ENCODE data around the gene PCDHGA4.
"Not testable (repeated sequence)": the region's sequence is repeated elsewhere in the genome, so short reads cannot be mapped to it uniquely, and the experiment has no call there.

GRCh38 chr5:141332571-141332970, 22.2 kb upstream of the PCDHGA4 start:
- not testable (repeated sequence) for TF ChIP-seq ZNF8 (CRISPR knock-in tag; IDR thresholded peaks at IDR 0.05); ARNTL (CRISPR knock-in tag; IDR thresholded peaks at IDR 0.05; ENCODE audit: borderline replicate concordance, low read depth); ZFP30 (CRISPR knock-in tag; IDR thresholded peaks at IDR 0.05); PATZ1 (CRISPR knock-in tag; IDR thresholded peaks at IDR 0.05; ENCODE audit: borderline replicate concordance); TCF4 (CRISPR knock-in tag; IDR thresholded peaks at IDR 0.05; ENCODE audit: borderline replicate concordance); CREB5 (CRISPR knock-in tag; IDR thresholded peaks at IDR 0.05; ENCODE audit: low read depth); ISL1 (CRISPR knock-in tag; IDR thresholded peaks at IDR 0.05); RARB (CRISPR knock-in tag; IDR thresholded peaks at IDR 0.05); BACH2 (CRISPR knock-in tag; IDR thresholded peaks at IDR 0.05; ENCODE audit: borderline replicate concordance); ZFP3 (CRISPR knock-in tag; IDR thresholded peaks at IDR 0.05); ZNF70 (CRISPR knock-in tag; IDR thresholded peaks at IDR 0.05); ZC3H10 (CRISPR knock-in tag; IDR thresholded peaks at IDR 0.05); TOX (CRISPR knock-in tag; IDR thresholded peaks at IDR 0.05; ENCODE audit: borderline replicate concordance); GLIS3 (CRISPR knock-in tag; IDR thresholded peaks at IDR 0.05)

All from SK-N-SH treated with all-trans-retinoic acid at 6 μM for 48 hours (cell line).